ENCODE results near the gene DRP2.
"Not testable (repeated sequence)": the region's sequence is repeated elsewhere in the genome, so short reads cannot be mapped to it uniquely, and the experiment has no call there.

The DRP2 gene

DNA sequence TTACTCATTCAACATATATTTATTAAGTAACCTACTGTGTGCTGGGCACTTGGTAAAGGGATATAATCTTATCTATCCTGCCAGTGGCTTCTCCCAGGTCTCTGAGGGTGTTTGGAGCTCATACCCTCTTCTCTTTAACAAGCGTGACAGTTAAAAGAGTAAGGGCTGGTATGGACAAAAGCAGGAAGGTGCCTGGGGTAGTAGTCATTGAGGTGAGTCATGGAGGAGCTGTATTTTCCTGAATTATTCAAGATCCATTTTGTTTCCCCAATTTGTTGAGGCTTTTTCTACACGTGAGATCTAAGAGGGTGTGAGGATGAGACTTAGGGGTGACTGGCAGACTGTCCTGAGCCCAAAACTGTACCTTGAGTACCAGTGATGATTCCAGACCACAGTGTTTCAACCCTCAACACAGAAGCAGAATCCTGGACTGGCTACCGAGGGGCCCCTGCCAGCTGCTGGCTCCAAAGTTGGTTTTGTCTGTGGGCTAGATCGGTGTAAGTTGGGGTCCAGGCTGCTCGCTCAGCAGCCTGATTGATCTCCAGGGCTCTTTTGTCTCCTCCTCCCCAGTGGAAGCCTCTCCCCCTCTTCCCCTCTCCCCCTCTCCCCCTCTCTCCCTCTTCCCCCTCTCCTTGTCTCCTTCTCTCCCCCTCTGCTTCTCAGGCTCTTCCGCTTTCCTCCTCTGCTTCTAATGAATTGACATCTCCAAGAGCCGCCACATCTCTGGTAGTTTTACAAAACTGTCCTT is at the start of gene DRP2:
Gene DRP2 (plus strand): TSS at position 671 of the 748 bp plus-strand sequence. CDS start 11,862 bp downstream, outside the sequence.
- no peak for DNase-seq (ENCODE audit: low read depth in 1 of 2, low spot score in 1 of 2)

DNA sequence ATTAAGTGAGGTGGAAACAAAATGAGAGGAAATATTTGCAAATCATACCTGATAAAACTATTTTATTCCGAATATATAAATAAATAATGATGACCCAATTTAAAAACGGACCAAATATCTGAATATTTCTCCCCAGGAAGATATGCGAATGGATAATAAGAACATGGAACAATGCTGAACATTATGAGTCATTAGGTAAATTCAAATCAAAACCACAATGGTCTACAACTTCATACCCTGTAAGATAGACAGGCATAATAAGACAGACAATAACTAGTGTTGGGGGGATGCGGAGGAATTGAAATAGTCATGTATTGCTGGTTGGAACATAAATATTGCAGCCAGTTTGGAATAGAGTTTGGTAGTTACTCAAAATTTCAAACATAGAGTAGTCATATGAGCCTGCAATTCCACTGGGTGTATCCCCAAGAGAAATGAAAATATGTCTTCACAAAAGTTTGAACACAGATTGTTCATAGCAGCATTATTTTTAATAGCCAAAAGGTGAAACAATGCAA is 47.6 kb upstream of the DRP2 start:
- no peak for DNase-seq (ENCODE audit: low read depth in 1 of 2, low spot score in 1 of 2)

DNA sequence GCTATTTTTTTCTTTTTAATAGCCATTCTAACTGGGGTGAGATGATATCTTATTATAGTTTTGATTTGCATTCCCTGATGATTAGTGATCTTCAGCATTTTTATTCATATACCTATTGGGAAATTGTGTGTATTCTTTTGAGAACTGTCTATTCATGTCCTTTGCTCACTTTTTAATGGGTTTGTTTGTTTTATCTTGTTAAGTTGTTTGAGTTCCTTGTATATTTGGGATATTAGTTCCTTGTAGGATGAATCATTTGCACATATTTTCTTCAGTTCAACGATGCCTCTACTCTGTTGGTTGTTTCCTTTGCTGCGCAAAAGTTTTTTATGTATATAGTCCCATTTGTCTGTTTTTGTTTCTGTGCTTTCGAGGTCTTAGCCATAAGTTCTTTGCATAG is 43.1 kb upstream of the DRP2 start:
- DNase-seq (ENCODE audit: low read depth in 1 of 2, low spot score in 1 of 2), result no peak

- not testable (repeated sequence) for DNase-seq (ENCODE audit: low read depth in 1 of 2, low spot score in 1 of 2)
These were observed 34.7 kb upstream of the DRP2 start for GRCh38 chrX:101184876-101185275.

GRCh38 chrX:101187961-101188360 is 31.6 kb upstream of the DRP2 start:
- DNase-seq (ENCODE audit: low read depth in 1 of 2, low spot score in 1 of 2), result not testable (repeated sequence)

DNA sequence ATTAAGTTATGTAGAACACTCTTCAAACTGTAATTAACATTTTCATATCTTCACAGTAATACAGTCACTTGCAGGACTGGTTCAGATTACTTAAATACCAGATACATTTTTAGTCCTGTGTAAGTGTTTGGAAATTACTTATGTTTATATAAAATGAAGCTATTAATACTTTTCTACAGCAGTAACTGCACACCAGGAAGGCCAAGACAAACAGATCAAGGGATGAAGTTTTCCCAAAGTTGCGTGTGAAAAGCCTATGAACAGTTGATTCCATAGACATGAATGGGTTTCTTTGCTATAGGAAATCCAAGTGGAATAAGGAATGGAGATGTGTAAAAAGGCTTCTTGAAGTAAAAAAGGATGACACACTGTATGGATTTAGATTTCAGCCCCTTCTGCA is 28.9 kb upstream of the DRP2 start:
- no peak for DNase-seq (ENCODE audit: low read depth in 1 of 2, low spot score in 1 of 2)

DNA sequence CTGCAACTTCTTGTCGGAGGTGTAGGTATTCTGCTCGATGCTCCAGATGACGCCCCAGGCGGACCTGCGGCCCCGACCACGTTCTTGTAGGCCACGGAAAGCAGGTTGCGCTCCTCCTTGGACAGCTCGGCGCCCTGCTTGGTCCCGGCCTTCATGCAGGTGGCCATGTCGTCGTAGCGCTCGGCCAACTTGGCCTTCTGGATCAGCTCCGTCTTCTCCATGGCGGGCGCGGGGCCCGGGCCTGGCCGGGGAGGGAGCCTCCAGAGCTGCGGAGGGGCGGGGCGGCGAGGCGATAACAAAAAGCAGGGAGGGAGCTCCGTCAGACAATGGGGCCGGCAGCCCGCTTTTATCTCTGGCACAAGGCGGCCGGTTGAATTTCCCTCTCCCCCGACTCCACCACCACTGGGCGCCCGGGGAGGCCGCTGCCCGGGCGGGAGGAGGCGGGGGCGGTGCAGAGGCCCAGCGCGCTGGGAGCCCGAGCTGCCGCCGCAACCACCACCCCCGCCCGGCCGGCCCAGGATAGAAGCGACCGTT is 28.3 kb upstream of the DRP2 start:
- no peak for DNase-seq (ENCODE audit: low read depth in 1 of 2, low spot score in 1 of 2)

DNA sequence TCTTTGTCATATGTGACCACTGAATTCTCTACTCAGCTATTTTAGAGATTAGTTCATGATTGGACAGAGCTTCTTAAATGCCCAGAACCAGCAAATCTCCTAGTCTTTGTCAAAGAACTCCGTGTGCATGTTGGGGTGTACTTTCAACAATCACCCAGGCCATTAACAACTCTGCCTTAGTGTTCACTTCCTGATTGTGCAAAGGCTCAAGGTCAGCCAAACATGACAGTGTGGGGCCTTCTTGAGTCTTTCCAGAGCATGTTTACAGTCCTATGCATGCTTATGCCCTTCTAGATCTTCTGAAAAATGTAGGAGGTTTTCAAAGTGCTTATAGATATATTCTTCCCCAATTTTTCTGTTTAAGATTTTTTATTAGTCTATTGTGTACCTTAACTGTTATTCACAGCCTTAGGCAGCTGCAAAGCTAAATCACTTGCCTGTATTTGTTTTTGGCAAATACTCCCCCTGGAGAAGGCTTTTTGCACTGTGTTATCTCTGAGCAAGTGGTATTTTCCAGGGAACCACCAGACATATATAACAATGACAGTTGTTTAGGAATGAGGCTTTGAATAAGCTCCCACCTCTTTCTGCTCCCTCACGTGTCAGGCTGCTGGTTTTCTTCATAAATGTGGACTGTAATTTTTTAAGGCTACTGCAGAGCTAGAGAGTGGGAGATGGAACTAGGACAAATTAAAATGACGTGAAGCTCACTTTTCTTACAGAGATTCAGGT is 24.0 kb upstream of the DRP2 start:
- DNase-seq (ENCODE audit: low read depth in 1 of 2, low spot score in 1 of 2), result no peak

DNA sequence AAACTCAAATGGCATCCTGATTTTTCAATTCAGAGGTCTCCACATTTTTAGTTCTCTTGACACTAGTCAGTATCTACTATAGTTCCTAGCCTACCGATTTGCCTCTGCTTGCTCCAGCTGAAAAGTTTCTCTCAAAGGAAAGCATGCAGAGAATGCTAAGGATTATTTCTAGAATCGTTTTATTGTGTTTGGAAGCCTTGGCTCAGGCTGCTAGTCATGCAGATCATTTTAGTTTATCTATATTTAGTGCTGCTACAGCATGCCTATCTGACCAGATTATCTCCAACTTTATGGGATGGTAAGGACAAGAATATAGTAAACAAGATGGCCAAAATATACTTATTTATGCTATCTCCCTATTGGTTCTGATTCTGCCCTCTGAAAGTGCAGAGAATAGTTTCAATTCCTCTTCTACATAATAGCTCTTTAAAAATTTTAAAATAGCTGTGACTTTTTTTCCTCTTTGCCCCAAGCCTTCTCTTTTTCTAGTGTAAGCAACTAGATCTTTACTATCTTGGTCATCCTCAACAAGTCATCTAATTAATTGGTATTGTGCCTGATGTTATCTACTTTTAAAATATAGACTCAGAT is 15.7 kb upstream of the DRP2 start:
- no peak for DNase-seq (ENCODE audit: low read depth in 1 of 2, low spot score in 1 of 2)

- DNase-seq (ENCODE audit: low read depth in 1 of 2, low spot score in 1 of 2), result no peak
These were observed 13.1 kb upstream of the DRP2 start for GRCh38 chrX:101206471-101206870.

DNA sequence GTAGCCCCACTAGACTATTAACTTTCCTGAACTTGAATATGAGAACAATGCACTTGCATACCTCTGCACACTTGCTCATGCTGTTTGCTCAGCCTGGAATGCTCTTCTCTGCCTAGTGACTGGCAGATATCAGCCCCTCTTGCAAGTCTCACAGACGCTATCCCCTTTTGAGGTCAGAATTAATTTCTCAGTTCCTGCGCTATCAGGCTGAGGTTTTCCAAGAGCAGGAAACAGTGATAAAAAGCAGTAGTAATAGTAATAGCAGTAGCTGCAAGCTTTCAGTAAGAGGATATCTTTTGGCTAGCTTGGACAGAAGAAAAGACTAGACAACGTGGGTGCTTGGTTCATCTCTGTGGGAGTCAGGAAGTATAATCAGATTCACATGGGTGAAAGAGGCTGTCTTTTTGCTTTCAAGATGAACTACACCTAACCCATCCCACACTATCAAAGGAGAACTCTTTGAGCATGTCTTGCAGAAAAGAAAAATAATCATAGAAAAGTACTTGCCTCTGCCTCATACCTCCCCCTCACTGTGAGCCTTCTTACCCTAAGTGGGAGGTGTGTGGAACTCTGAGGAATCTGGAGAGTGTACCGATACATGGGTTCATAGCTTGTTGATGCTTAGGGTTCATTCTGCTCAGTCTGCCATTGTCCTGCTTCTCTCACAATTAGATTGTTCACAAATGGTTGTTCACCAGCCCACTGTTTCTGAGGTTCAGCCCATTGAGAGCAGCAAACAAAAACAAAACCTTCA is 11.3 kb upstream of the DRP2 start:
- no peak for DNase-seq (ENCODE audit: low read depth in 1 of 2, low spot score in 1 of 2)

- no peak for DNase-seq (ENCODE audit: low read depth in 1 of 2, low spot score in 1 of 2)
These were observed 9.0 kb upstream of the DRP2 start for GRCh38 chrX:101210630-101211029.

DNA sequence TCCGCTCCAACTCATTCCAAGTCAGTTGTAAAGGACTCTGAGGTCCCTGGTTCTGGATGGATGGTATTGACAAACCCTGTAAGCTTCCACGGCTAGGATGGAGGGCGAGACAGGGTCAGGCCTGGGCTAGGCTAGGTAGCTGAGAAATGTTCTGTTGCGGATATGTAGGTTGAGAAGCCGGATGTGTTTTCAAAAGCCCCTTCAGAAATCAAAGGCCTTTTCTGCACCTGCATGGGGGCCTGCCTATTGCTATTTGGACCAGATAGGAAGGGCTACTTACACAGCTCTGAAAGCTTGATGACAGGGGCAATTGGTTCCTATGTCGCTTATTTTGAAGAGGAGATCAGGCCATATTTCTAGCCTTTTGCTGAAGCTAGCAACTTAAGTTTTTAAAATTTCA is 1.9 kb upstream of the DRP2 start:
- no peak for DNase-seq (ENCODE audit: low read depth in 1 of 2, low spot score in 1 of 2)

GRCh38 chrX:101219864-101220346 is 319 bp downstream of the DRP2 start:
- DNase-seq (ENCODE audit: low read depth in 1 of 2, low spot score in 1 of 2), result no peak

DNA sequence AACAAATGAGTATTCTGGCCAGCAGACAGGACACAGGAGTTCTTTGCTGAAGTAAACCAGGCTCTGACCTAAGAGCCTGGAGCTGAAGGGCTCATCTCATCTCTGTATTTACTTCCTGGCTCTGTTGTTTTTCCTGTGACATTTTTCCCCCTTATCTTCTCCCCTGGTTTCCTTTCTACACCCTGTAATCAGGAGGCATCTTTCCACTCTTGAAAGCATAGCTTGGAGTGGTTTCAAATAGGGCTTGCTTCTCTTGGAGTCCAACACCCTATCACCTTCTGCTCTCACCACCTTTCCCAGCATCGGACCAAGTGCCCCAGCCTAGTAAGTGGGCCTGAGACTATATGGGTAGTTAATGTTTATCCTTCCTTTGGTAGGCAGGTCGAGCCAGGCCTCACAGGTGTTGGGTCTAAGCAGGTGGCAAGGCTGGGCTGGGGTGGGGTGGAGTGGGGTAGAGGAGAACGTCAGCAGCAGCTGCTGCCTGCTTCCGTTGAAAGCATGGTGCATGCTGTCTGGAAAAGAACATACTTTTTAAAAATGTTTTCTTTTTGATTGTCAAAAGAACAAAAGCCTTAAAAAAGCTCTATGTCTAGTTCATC is 1.2 kb downstream of the DRP2 start:
- DNase-seq (ENCODE audit: low read depth in 1 of 2, low spot score in 1 of 2), result no peak

DNA sequence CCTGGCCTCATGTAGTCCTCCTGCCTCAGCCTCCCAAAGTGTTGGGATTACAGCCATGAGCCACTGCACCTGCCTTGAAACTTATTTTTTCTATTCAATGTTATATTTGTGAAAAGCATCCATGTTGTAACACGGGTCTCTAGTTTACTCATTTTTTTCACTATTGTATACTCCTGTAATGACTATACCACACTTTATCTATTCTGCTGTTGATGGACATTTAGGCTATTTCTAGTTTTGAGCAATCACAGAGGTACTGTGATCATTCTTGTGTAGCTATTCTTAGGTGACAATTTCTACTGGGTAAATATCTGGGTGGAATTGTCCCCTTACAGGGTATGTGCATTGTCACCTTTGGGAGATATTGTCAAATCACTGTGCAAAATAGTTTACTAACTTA is 3.6 kb downstream of the DRP2 start:
- DNase-seq (ENCODE audit: low read depth in 1 of 2, low spot score in 1 of 2), result no peak

- DNase-seq (ENCODE audit: low read depth in 1 of 2, low spot score in 1 of 2), result no peak
These were observed 9.6 kb downstream of the DRP2 start for GRCh38 chrX:101229170-101229569.

DNA sequence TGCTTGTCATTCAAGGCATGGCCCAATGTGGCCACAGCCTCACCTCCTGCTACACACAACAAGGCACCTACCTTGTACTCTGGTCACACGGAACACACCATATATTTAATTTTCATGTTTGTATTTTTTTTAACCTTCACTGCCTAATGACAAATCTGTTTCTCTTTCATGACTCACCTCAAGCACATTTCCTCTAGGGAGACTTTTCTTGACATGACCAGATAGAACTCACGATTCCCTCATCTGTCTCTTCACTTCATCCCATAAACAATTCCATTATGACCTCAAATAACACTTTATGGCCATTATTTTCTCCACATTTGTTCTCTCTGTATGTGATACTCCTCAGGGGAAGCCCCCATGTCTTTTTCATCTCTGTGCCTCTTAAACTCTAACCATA is 11.1 kb downstream of the DRP2 start:
- DNase-seq (ENCODE audit: low read depth in 1 of 2, low spot score in 1 of 2), result no peak

DNA sequence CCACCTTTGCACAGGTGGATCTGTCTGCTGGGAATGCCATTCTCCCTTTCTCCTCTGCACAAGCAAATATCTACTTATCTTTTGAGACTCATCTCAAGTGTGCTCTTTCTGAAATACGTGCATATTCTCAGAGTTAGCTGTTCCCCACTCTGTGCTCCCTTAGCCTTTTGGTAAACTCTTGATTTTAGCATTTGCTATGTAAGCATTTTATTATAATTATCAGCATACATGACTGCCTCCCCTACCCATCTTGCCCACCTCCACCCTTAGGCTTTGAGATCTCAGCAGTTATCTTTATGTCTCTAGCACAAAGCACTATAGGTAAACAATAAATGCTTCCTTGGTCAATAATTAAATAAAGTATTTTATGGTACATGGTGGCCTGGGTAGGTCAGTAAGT is 11.5 kb downstream of the DRP2 start:
- no peak for DNase-seq (ENCODE audit: low read depth in 1 of 2, low spot score in 1 of 2)

- no peak for DNase-seq (ENCODE audit: low read depth in 1 of 2, low spot score in 1 of 2)
These were observed 12.7 kb downstream of the DRP2 start for GRCh38 chrX:101232316-101232715.

GRCh38 chrX:101237041-101237440 is 17.5 kb downstream of the DRP2 start:
- DNase-seq (ENCODE audit: low read depth in 1 of 2, low spot score in 1 of 2), result no peak
